NCI-H1436 (cell line): ENCODE measurements around the gene MAPK8.
"Not testable (repeated sequence)": the region's sequence is repeated elsewhere in the genome, so short reads cannot be mapped to it uniquely, and the experiment has no call there.

Source experiments
- DNase-seq: peaks from one replicate; lab custom pipeline; 2025; lab: John Stamatoyannopoulos, UW

Gene MAPK8

GRCh38 chr10:48336978-48337599, 30.6 kb downstream of the MAPK8 start:
- no peak for DNase-seq

GRCh38 chr10:48340734-48341133, 34.3 kb downstream of the MAPK8 start:
- DNase-seq, result no peak

GRCh38 chr10:48343106-48343505, 36.6 kb downstream of the MAPK8 start:
- no peak for DNase-seq

- DNase-seq, result no peak
These were observed 37.6 kb downstream of the MAPK8 start for GRCh38 chr10:48343921-48344598.

GRCh38 chr10:48346248-48346647, 39.8 kb downstream of the MAPK8 start:
- DNase-seq, result not testable (repeated sequence)

GRCh38 chr10:48347539-48347938, 41.1 kb downstream of the MAPK8 start:
- not testable (repeated sequence) for DNase-seq

GRCh38 chr10:48347943-48348342, 41.5 kb downstream of the MAPK8 start:
- DNase-seq, result not testable (repeated sequence)

- no peak for DNase-seq
These were observed 46.8 kb downstream of the MAPK8 start for GRCh38 chr10:48353246-48353645.

- no peak for DNase-seq
These were observed 51.2 kb downstream of the MAPK8 start for GRCh38 chr10:48357631-48358030.

GRCh38 chr10:48358162-48358561, 51.7 kb downstream of the MAPK8 start:
- no peak for DNase-seq

- DNase-seq, result no peak
These were observed 52.4 kb downstream of the MAPK8 start for GRCh38 chr10:48358838-48359237.

- no peak for DNase-seq
These were observed 54.7 kb downstream of the MAPK8 start for GRCh38 chr10:48361176-48361575.

- peak; percentile 39 for DNase-seq
These were observed 57.3 kb downstream of the MAPK8 start for GRCh38 chr10:48363617-48364355.

- peak; percentile 56 for DNase-seq
These were observed 58.4 kb downstream of the MAPK8 start for GRCh38 chr10:48364659-48365405.

GRCh38 chr10:48365668-48366067, 59.2 kb downstream of the MAPK8 start:
- DNase-seq, result no peak

GRCh38 chr10:48366261-48366660, 59.8 kb downstream of the MAPK8 start:
- no peak for DNase-seq

- no peak for DNase-seq
These were observed 63.0 kb downstream of the MAPK8 start for GRCh38 chr10:48369501-48369900.

- DNase-seq, result no peak
These were observed 71.5 kb downstream of the MAPK8 start for GRCh38 chr10:48377751-48378530.

GRCh38 chr10:48378675-48379074, 72.2 kb downstream of the MAPK8 start:
- DNase-seq, result no peak

GRCh38 chr10:48381971-48382370, 75.5 kb downstream of the MAPK8 start:
- no peak for DNase-seq

GRCh38 chr10:48382982-48383381, 76.5 kb downstream of the MAPK8 start:
- DNase-seq, result no peak

- no peak for DNase-seq
These were observed 76.9 kb downstream of the MAPK8 start for GRCh38 chr10:48383393-48383792.
